Transverse colon (tissue), 3 donors: Measurements from ENCODE around the gene SYNE1.

Source experiments
- CTCF ChIP-seq, 5 experiments: fragments of 200-600 bp in 3 of 5; fragments of 450-650 bp in 2 of 5; sonication (generic) in 3 of 5; IDR thresholded peaks; 1 replicate in 2 of 5; 2 replicates in 3 of 5; pipeline ENCODE4 v1.5.1; 2016 to 2017; ENCODE audit warnings: antibody characterized with exemption in 5 of 5, inconsistent platforms in 3 of 5, mild to moderate bottlenecking in 2 of 5, moderate library complexity in 1 of 5
- EP300 ChIP-seq: sonication (generic); formaldehyde crosslinking; IDR thresholded peaks from one replicate; pipeline ENCODE4 v1.6.1; 2017; ENCODE audit warnings: antibody characterized with exemption, low read depth
- POLR2A ChIP-seq: fragments of 450-650 bp; IDR thresholded peaks from one replicate; pipeline ENCODE4 v1.6.1; 2016; ENCODE audit warnings: antibody characterized with exemption, mild to moderate bottlenecking, moderate library complexity

GRCh38 chr6:152636021-152636608, 1.0 kb downstream of the SYNE1 start:
- no peak for TF ChIP-seq CTCF (IDR thresholded peaks at IDR 0.05)
- TF ChIP-seq EP300: no peak
- no peak for TF ChIP-seq POLR2A
